Osteoblast (primary cell): ENCODE measurements around the gene ACOT7. TPM values are rescaled to one million over a fixed set of nuclear protein-coding genes. Genes with fewer than 3 reads are reported as not detected.

Experiments used
- DNase-seq: peaks from one replicate; pipeline ENCODE4 v3.0.0; 2011; ENCODE audit warnings: low spot score, mixed read lengths; ENCODE audit not compliant: insufficient read length; ENCODE audit errors: missing footprints
- H2AFZ ChIP-seq: 2 replicates; pipeline ENCODE4 v1.6.0; 2011; ENCODE audit warnings: mild to moderate bottlenecking, low read length
- H3K27ac ChIP-seq: 2 replicates; pipeline ENCODE4 v1.5.1; 2011; ENCODE audit warnings: mild to moderate bottlenecking, low read depth, low read length, moderate library complexity
- H3K27me3 ChIP-seq: 2 replicates; pipeline ENCODE4 v1.6.0; 2012; ENCODE audit warnings: mild to moderate bottlenecking, control low read depth, inconsistent platforms, low read length, moderate library complexity; ENCODE audit not compliant: insufficient read depth
- H3K36me3 ChIP-seq: 2 replicates; pipeline ENCODE4 v1.5.1; 2011; ENCODE audit warnings: mild to moderate bottlenecking, low read length, control low read depth, moderate library complexity; ENCODE audit not compliant: insufficient read depth
- H3K4me1 ChIP-seq: 2 replicates; pipeline ENCODE4 v1.5.1; 2011; ENCODE audit warnings: mild to moderate bottlenecking, low read length, control low read depth, moderate library complexity; ENCODE audit not compliant: insufficient read depth
- H3K4me2 ChIP-seq: 2 replicates; pipeline ENCODE4 v1.6.0; 2011; ENCODE audit warnings: mild to moderate bottlenecking, low read length; ENCODE audit not compliant: insufficient read depth
- H3K4me3 ChIP-seq: fragments of 200-600 bp; sonication (generic); 3 replicates; pipeline ENCODE4 v1.5.1; 2012; ENCODE audit warnings: mild to moderate bottlenecking, low read length, inconsistent platforms; ENCODE audit not compliant: insufficient read depth
- H3K79me2 ChIP-seq: 2 replicates; pipeline ENCODE4 v1.6.0; 2012; ENCODE audit warnings: mild to moderate bottlenecking, low read length, control low read depth, inconsistent platforms; ENCODE audit not compliant: insufficient read depth
- H3K9me3 ChIP-seq: 2 replicates; pipeline ENCODE4 v1.5.1; 2011; ENCODE audit warnings: low read depth, low read length, control low read depth
- H4K20me1 ChIP-seq: 2 replicates; pipeline ENCODE4 v1.6.0; 2012; ENCODE audit warnings: mild to moderate bottlenecking, low read length, control low read depth; ENCODE audit not compliant: insufficient read depth
- total RNA-seq: library from RNA; depleted of rRNA; stranded (reverse); fragments of >200 nt; gene quantifications from 2 replicates; pipeline ENCODE4 v1.2.3, GENCODE V29; 2012
- TF ChIP-seq, protein P1 (sequence below): IDR thresholded peaks from 2 replicates; pipeline ENCODE4 v1.5.1; 2011; ENCODE audit warnings: mild to moderate bottlenecking, low read depth, low read length, moderate library complexity; ENCODE audit errors: extremely low read depth

The ACOT7 gene
- total RNA-seq, 1 donor, result 10.9 TPM

DNA sequence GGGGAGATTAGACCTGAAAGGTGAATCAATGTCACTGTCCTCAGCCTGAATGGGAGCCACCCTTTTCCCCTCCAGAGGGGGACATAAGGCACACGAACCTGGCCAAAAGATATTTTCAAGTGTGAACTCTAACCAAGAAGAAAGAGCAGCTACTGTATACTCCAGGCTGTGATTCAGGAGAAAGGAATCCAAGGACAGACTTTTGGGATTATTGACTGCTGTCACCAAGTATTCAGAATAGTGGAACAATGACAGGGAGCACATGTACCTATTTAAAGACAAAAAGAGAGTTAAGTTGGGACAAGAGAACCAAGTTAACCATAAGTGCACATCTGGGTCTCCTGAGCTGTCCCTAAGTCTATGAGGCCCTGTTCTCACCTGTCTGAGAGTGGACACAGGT is 160.2 kb downstream of the ACOT7 start:
- peaks cover 3% of the 10 kb centered on the region for H4K20me1 ChIP-seq
- TF ChIP-seq, protein P1, sequence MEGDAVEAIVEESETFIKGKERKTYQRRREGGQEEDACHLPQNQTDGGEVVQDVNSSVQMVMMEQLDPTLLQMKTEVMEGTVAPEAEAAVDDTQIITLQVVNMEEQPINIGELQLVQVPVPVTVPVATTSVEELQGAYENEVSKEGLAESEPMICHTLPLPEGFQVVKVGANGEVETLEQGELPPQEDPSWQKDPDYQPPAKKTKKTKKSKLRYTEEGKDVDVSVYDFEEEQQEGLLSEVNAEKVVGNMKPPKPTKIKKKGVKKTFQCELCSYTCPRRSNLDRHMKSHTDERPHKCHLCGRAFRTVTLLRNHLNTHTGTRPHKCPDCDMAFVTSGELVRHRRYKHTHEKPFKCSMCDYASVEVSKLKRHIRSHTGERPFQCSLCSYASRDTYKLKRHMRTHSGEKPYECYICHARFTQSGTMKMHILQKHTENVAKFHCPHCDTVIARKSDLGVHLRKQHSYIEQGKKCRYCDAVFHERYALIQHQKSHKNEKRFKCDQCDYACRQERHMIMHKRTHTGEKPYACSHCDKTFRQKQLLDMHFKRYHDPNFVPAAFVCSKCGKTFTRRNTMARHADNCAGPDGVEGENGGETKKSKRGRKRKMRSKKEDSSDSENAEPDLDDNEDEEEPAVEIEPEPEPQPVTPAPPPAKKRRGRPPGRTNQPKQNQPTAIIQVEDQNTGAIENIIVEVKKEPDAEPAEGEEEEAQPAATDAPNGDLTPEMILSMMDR, result no peak
- peak; percentile 18 for DNase-seq
- H3K27ac ChIP-seq, result no peak overlapping the region
- H3K36me3 ChIP-seq, result peaks cover 37% of the 10 kb centered on the region
- no peak overlapping the region for H3K4me3 ChIP-seq
- peaks cover 12% of the 10 kb centered on the region for H3K4me1 ChIP-seq
- no peaks in the 10 kb centered on the region for H3K9me3 ChIP-seq
- no peak overlapping the region for H2AFZ ChIP-seq
- peaks cover 23% of the 10 kb centered on the region for H3K79me2 ChIP-seq
- peaks cover under 1% of the 10 kb centered on the region for H3K27me3 ChIP-seq
- no peak overlapping the region for H3K4me2 ChIP-seq

DNA sequence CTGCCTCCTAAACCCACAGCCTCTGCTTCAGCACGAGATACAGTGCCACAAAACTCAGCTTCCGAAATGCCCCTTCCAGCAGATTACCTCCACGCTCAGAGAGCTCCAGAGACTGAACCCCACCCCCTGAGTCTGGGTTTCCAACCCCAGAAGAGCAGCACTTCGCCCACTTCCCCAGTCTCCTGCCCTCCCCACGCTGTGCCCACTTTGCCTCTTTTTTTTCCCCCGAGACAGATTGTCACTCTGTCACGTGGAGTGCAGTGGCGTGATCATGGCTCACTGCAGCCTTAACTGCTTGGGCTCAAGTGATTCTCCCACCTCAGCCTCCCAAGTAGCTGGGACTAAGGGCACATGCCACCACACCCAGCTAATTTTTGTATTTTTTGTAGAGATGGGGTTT is 167.9 kb downstream of the ACOT7 start:
- no peak overlapping the region for H3K4me3 ChIP-seq
- no peak overlapping the region for H3K27ac ChIP-seq
- H2AFZ ChIP-seq, result no peak overlapping the region
- H4K20me1 ChIP-seq, result peaks cover 6% of the 10 kb centered on the region
- peaks cover 51% of the 10 kb centered on the region for H3K36me3 ChIP-seq
- no peaks in the 10 kb centered on the region for H3K9me3 ChIP-seq
- no peaks in the 10 kb centered on the region for H3K79me2 ChIP-seq
- no peaks in the 10 kb centered on the region for H3K4me1 ChIP-seq
- DNase-seq, result no peak
- TF ChIP-seq, protein P1, result no peak
- no peak overlapping the region for H3K4me2 ChIP-seq
- H3K27me3 ChIP-seq, result no peaks in the 10 kb centered on the region

DNA sequence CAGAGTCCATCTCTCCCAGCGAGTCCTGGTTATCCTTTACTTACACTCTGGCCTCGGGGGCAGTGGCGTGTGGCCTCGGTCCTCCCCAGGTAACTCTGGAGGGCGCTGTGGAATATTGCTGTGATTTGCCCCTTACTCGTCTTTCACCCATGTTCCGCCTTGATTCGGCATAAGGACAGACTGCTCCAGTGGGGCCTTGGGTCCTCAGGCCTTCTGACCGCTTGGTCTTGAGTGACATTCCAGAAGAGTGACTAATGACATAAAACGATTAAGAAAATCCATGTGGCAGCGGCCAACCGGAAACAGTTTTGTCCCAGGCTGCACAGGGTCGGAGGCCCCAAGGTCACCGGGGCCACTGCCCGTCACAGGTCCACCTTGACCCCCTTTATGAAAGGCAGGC is 168.8 kb downstream of the ACOT7 start:
- Histone ChIP-seq H3K4me2 (no peak overlapping the region), H3K4me1 (no peaks in the 10 kb centered on the region), H3K27me3 (no peaks in the 10 kb centered on the region), H2AFZ (no peak overlapping the region), H3K79me2 (no peaks in the 10 kb centered on the region), H3K9me3 (no peaks in the 10 kb centered on the region), H3K4me3 (no peak overlapping the region), H3K36me3 (peaks cover 47% of the 10 kb centered on the region), H4K20me1 (peaks cover 6% of the 10 kb centered on the region), H3K27ac (no peak overlapping the region)
- TF ChIP-seq, protein P1, result no peak
- DNase-seq, result peak; percentile 10

DNA sequence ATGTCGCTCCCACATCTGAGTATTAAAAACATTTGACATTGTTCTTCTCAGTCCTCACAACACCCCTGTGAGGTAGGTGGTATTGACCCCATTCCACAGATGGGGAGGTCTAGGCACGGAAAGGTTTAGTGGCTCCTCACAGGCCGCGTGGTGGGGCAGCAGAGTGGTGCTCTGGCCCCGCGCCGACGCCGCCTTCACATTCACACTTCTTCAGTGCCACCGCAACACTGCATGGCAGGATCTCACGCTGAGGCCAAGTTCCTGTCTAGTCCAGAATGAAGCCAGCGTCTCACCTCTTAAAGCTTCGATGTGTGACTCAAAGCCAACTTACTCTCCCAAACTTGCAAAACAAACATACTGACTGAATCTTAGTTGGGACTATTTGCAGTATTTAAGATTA is 169.9 kb downstream of the ACOT7 start:
- Histone ChIP-seq H3K4me3 (no peak overlapping the region), H3K4me2 (no peak overlapping the region), H3K4me1 (no peaks in the 10 kb centered on the region), H2AFZ (no peak overlapping the region), H3K79me2 (no peaks in the 10 kb centered on the region), H3K9me3 (no peaks in the 10 kb centered on the region), H3K36me3 (peaks cover 43% of the 10 kb centered on the region), H3K27ac (no peak overlapping the region), H4K20me1 (peaks cover 6% of the 10 kb centered on the region), H3K27me3 (no peaks in the 10 kb centered on the region)
- TF ChIP-seq, protein P1, result no peak
- peak; percentile 84 for DNase-seq
